DMS53 treated with DMSO at 0.1 percent for 48 hours (cell line): ENCODE measurements around the gene COL5A3.

ENCODE experiments used
- DNase-seq: peaks from one replicate; lab custom pipeline; 2025; ENCODE audit not compliant: unreplicated experiment; lab: John Stamatoyannopoulos, UW

The COL5A3 gene

GRCh38 chr19:10011974-10012373 is 1.7 kb upstream of the COL5A3 start:
- DNase-seq, result no peak

- DNase-seq, result no peak
These were observed 635 bp upstream of the COL5A3 start for GRCh38 chr19:10010939-10011338.

DNA sequence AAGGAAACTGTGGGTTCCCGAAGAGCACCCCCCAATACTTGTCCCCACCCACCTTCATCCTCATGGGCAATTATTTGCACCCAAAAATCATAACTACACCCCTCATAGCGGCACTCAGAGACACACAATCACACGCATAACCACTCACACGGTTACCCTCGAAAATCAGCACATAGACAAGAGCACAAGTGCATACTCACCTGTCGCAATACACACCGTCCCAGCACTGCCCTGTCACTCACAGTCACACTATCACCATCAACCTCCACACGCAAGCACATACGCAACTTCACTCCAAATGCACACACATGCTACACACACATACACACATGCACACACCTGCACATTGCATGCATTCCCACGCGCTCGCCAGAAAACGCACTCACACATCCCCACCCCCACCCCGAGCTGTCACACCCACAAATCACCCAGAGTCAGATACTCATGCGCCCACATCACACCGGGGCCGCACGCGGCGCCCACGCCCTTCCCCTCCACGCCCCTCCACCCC is 535 bp downstream of the COL5A3 start:
- no peak for DNase-seq

DNA sequence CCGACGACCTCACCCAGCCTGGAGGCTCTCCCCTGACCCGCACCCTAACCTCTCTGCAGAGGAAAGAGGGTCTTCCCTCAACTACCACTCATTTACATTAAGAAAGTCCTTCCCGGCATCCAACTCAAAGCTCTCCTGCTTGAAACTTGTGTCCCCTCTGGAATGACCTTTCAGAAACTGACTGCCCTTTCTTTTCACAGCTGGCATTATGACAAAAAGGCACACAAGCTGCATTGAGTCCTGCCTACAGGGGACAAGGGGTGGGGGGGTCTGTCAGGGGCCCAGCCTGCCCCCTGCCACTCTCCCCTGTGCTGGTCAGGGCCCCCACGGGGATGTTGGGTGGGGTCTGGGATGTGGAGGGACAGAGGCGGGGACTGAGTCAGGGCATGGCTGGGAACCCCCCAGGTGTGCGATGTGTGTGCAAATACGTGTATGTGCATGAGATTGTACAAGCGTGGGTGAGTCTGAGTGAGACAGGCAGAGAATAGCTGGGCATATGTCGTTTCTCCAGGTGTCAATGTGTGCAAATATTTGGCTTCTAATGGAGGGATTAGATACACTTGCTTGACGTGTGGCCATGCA is 2.0 kb downstream of the COL5A3 start:
- peak; percentile 36 for DNase-seq

GRCh38 chr19:10007371-10008183 is 2.7 kb downstream of the COL5A3 start:
- no peak for DNase-seq

- DNase-seq, result no peak
These were observed 3.5 kb downstream of the COL5A3 start for GRCh38 chr19:10006752-10007323.

GRCh38 chr19:10006335-10006708 is 4.0 kb downstream of the COL5A3 start:
- DNase-seq, result no peak

DNA sequence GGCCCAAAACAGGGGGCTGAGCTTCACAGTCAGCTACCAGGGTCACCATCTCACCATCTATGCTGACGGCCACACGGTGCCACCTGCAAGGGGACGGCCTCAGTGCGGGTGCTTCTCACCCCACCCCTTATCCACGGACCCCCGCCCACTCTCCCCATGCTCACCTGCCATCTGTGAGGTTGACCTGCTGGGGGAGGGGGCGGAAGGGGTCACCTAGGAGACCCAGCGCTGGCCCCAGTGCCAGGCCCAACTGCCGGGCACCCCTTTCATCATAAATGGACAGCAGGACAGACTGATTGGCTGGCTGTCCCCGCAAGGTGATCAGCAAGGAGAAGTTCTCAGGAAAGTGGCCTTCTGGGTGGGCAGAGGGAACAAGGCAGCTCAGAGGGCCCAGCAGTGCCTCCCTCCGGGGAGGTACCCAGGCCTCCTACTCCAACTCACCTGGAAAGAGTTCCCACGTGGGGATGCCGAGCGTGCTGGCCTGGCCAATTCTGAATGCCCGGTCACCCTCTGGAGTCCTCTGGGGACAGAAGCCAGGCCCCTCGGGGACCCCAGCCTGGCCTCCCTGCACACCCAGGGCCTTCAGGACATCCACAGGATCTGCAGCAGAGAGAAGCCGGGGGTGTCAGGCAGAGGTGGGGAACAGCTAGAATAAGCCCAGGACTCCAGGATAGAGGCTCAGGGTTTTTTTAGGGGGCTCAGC is 4.5 kb downstream of the COL5A3 start:
- no peak for DNase-seq

DNA sequence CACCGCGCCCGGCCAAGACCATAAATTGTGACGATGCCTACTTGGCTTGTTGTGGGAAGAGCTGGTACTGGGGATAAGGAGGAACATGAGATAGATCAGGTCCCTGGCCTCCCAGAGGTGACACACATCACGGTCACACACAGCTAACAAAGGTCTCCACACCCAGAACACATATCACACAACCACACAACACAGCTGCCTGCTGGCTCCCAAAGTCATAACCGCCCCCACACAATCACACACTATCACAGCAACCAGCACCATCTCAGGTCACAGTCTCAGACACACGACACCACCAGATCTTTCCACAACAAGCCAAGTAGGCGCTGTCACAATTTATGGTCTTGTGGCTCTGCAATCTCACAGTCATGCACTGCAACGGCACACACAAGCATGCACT is 5.7 kb downstream of the COL5A3 start:
- no peak for DNase-seq

DNA sequence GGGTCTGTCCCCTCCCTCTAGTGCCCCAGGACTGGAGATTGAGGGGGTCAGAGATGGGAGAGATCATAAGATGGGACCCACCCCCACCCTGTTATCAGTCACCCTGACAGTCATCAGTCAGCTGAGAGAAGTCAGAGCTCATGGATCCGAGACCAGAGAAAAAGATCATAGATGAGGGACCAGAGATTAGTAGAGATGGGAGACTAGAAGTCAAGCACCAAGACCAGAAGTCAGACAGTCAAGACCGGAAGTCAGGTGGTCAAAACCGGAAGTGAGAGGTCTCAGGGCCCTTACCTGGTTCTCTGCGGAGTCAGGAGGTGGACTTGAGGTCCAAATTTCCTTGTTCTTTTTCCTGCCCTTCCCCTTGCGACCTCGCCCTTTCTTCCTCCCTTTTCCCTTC is 7.0 kb downstream of the COL5A3 start:
- DNase-seq, result no peak

DNA sequence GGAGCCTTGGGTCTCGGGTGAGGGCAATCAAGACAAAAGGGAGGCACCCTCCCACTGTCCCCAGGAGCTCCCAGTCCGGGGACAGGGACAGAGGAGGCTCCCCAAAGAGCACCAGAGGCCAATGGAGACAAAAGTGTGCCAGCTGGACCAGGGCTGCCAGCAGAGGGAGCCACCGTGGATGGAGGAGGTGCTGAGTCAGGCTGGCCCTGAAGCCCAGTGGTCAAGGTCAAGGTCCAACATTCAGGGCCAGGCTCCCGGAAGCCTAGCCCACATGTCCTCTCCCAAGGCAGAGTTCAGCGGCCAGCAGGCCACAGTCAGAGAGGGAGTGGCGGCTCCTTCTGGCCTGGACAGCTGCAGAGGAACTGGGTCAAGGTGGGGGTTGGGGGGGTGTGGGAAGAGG is 8.4 kb downstream of the COL5A3 start:
- DNase-seq, result no peak

DNA sequence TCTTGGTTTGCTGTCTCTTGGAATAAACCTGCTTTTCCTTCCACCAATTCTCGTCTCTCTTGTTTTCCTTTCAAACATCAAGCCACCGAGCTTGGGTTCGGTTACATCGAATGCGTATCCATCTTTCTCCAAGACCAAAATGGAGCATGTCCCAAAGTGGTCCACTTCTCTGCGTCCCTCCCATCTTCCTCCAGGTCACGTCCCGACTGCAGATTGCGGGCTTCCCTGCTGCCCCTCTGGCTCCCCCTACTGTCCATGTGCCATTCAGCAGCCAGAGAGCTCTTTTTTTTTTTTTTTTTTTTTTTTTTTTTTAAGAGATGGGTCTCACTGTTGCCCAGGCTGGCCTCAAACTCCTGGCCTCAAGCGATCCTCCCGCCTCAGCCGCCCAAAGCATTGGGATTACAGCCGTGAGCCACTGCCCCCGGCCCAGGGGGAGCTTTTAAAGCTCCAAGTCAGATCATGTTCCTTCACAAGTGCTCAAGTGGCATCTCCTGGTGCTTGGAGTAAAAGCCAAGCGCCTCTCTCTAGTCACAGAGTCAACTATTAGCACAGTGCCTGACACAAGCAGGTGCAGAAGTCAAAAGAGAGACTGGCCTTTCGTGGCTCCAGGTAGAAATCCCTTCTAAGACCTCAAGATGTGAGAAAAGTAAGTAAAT is 10.0 kb downstream of the COL5A3 start:
- DNase-seq, result peak; percentile 12

DNA sequence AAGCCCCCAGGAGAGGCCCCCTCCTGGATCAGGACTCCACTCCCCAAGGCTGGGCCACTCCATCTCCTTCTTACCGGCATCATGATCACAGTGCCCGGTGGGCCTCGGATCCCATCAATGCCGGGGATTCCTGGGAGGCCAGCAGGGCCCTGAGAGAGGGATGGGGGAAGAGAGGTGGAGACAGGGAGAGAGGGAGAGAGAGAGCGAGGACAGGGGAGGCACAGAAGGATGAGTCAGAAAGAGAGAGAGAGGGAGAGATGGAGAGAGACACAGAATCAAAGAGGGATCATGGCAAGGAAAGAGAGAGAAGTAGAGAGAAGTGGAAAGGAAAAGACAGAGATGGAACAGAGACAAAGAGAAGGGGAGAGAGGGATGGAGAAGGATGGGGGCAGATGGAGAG is 13.8 kb downstream of the COL5A3 start:
- no peak for DNase-seq

GRCh38 chr19:9995999-9996398 is 14.3 kb downstream of the COL5A3 start:
- no peak for DNase-seq

- no peak for DNase-seq
These were observed 15.2 kb downstream of the COL5A3 start for GRCh38 chr19:9995084-9995483.

- DNase-seq, result no peak
These were observed 18.7 kb downstream of the COL5A3 start for GRCh38 chr19:9991425-9992191.

DNA sequence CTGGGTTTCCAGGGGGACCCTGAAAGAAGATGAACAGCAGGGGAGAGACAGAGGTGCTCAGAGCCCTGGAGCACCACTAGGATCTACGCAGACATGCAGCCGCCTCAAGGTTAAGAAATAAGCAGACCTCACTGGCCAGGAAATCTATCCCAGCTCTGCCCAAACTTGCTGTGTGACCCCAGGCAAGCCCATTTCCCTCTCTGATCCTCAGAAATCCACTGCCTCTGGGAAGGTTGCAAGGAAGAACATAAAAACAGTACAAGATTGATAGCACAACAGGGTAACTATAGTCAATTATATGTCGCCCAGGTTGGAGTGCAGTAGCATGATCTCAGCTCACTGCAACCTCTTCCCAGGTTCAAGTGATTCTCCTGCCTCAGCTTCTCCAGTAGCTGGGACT is 20.8 kb downstream of the COL5A3 start:
- DNase-seq, result no peak

- DNase-seq, result no peak
These were observed 23.5 kb downstream of the COL5A3 start for GRCh38 chr19:9986787-9987281.

- DNase-seq, result no peak
These were observed 28.7 kb downstream of the COL5A3 start for GRCh38 chr19:9981406-9982260.
